Midbrain (tissue), 1 donor: ENCODE measurements around the gene TBC1D5.
A peak's percentile ranks its signal among the peaks of the same experiment; 100 is the strongest.

Source experiments
- DNase-seq: peaks from one replicate; lab custom pipeline; 2025; lab: John Stamatoyannopoulos, UW

The TBC1D5 gene

GRCh38 chr3:17479681-17480405 is 262.6 kb downstream of the TBC1D5 start:
- DNase-seq: no peak

- DNase-seq: no peak
Observed at GRCh38 chr3:17478673-17479072, 263.8 kb downstream of the TBC1D5 start.

GRCh38 chr3:17473761-17474160 is 268.7 kb downstream of the TBC1D5 start:
- no peak for DNase-seq

- no peak for DNase-seq
Observed at GRCh38 chr3:17469954-17470353, 272.5 kb downstream of the TBC1D5 start.

GRCh38 chr3:17469520-17469919 is 272.9 kb downstream of the TBC1D5 start:
- no peak for DNase-seq

- DNase-seq: no peak
Observed at GRCh38 chr3:17466028-17466427, 276.4 kb downstream of the TBC1D5 start.

GRCh38 chr3:17459470-17459993 is 282.9 kb downstream of the TBC1D5 start:
- no peak for DNase-seq

GRCh38 chr3:17456650-17457049 is 285.8 kb downstream of the TBC1D5 start:
- no peak for DNase-seq

GRCh38 chr3:17456046-17456445 is 286.4 kb downstream of the TBC1D5 start:
- no peak for DNase-seq

GRCh38 chr3:17444865-17445264 is 297.6 kb downstream of the TBC1D5 start:
- no peak for DNase-seq

GRCh38 chr3:17443142-17443541 is 299.3 kb downstream of the TBC1D5 start:
- DNase-seq: no peak

- no peak for DNase-seq
Observed at GRCh38 chr3:17442332-17443049, 299.9 kb downstream of the TBC1D5 start.

GRCh38 chr3:17433876-17434275 is 308.6 kb downstream of the TBC1D5 start:
- DNase-seq: no peak

- no peak for DNase-seq
Observed at GRCh38 chr3:17432236-17432635, 310.2 kb downstream of the TBC1D5 start.

GRCh38 chr3:17431484-17432045 is 310.9 kb downstream of the TBC1D5 start:
- no peak for DNase-seq

GRCh38 chr3:17431004-17431403 is 311.4 kb downstream of the TBC1D5 start:
- DNase-seq: peak; percentile 49

- DNase-seq: no peak
Observed at GRCh38 chr3:17430582-17430981, 311.8 kb downstream of the TBC1D5 start.

GRCh38 chr3:17423786-17424536 is 318.5 kb downstream of the TBC1D5 start:
- DNase-seq: no peak

- DNase-seq: no peak
Observed at GRCh38 chr3:17422636-17423035, 319.8 kb downstream of the TBC1D5 start.

GRCh38 chr3:17420668-17421067 is 321.8 kb downstream of the TBC1D5 start:
- DNase-seq: no peak

- DNase-seq: peak; percentile 46
Observed at GRCh38 chr3:17412950-17413530, 329.4 kb downstream of the TBC1D5 start.
